Hepatocyte (in vitro differentiated cells): ENCODE results near the gene HERC6.

Experiments used
- EZH2phosphoT487 ChIP-seq: fragments of 200-600 bp; sonication (generic); IDR thresholded peaks from one replicate; pipeline ENCODE4 v1.6.1; 2018; ENCODE audit warnings: antibody characterized with exemption, mild to moderate bottlenecking, low read depth, moderate library complexity; ENCODE audit not compliant: unreplicated experiment, severe bottlenecking
- TF ChIP-seq, protein P1 (sequence below): fragments of 200-600 bp; sonication (generic); IDR thresholded peaks from 2 replicates; pipeline ENCODE4 v1.5.1; 2016; ENCODE audit warnings: antibody characterized with exemption, mild to moderate bottlenecking; ENCODE audit not compliant: poor library complexity

- TF ChIP-seq, protein P1, sequence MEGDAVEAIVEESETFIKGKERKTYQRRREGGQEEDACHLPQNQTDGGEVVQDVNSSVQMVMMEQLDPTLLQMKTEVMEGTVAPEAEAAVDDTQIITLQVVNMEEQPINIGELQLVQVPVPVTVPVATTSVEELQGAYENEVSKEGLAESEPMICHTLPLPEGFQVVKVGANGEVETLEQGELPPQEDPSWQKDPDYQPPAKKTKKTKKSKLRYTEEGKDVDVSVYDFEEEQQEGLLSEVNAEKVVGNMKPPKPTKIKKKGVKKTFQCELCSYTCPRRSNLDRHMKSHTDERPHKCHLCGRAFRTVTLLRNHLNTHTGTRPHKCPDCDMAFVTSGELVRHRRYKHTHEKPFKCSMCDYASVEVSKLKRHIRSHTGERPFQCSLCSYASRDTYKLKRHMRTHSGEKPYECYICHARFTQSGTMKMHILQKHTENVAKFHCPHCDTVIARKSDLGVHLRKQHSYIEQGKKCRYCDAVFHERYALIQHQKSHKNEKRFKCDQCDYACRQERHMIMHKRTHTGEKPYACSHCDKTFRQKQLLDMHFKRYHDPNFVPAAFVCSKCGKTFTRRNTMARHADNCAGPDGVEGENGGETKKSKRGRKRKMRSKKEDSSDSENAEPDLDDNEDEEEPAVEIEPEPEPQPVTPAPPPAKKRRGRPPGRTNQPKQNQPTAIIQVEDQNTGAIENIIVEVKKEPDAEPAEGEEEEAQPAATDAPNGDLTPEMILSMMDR: no peak
- no peak for TF ChIP-seq EZH2phosphoT487
Observed at GRCh38 chr4:88381123-88381522, 2.5 kb downstream of the HERC6 start.
